ENCODE results near the gene GUCA2A.
A peak's percentile ranks its signal among the peaks of the same experiment; 100 is the strongest.

The GUCA2A gene

DNA sequence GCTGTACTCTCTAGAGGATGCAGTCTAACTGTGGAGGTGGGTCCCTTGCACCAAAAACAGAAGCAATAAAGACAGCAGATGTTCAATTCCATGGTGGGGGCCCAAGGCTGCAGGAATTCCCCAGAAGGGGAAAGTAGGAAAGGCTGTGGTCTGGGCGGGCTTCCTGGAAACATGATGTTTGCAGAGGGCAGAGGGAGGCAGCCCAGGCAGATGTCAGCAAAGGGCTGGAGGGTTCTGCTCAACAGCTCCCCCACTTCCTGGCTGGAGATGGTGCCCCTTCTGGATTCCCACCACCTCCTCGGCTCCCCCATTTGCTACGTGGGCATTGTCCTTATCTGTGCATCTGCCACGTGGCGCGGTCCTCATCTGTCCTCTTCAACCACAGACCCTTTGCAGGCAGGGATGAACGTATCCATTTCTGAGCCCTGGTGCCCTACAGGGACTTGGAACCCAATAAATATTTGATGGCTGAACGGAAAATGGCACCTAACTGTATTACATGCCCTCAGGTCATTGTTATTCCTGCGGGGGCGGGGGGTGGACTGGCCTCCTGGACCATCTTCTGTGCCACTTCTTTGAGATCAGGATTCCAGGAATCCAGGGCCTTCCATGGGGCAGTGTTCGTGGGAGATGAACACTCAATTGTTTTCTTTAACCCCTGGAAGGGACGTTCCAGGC is 19.7 kb downstream of the GUCA2A start:
- TF ChIP-seq RAD21 (IDR thresholded peaks at IDR 0.05; ENCODE audit: low read depth) (no peak), CEBPB (IDR thresholded peaks at IDR 0.05) (no peak)

DNA sequence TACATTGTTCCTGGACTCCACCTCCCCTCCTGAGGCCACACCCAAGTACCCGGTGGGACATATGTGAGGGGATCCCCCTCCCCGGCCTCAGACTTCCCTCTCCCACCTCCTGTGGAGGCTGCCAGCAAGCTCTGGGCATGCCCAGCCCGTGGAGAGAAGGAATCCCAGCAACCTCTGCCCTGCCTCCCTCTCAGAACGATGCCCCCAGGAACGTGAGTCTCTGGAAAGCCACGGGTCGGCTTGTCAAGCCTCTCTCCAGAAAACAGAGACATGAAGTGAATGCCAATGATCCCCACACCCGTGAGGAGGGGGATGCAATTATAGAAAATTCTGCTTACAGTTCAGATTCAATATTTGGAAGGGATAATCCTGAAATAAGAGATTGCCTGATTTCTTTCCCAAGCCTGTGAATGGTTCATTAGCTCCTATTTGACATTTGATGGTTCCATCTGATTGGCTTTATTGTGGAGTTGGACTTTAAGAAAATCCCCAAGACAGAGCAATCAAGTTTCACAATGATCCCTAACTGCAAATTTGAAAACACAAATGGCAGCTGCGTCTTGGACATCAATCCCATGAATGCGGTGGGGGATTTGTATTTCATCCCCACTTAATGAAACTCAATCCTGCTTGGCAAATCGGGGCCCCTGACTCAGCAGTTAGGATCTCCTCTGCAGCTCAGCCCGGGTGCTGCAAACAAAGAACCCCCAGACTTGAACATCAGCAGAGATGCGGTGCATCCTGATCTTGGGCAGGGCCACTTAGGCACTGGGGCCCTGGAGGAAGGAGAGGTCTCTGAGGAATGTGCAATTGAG is 20.4 kb downstream of the GUCA2A start:
- TF ChIP-seq NFIC (IDR thresholded peaks at IDR 0.05) (no peak), EP300 (IDR thresholded peaks at IDR 0.05; ENCODE audit: borderline replicate concordance) (no peak), EGR1 (IDR thresholded peaks at IDR 0.05) (no peak), YY1 (IDR thresholded peaks at IDR 0.05; ENCODE audit: low read depth) (no peak), TEAD4 (IDR thresholded peaks at IDR 0.05) (no peak), TCF12 (IDR thresholded peaks at IDR 0.05; ENCODE audit: low read depth) (no peak), FOXM1 (IDR thresholded peaks at IDR 0.05; ENCODE audit: borderline replicate concordance, low read depth) (no peak), RAD21 (IDR thresholded peaks at IDR 0.05; ENCODE audit: low read depth) (no peak), CREB1 (IDR thresholded peaks at IDR 0.05; ENCODE audit: low read depth) (no peak), TAF1 (IDR thresholded peaks at IDR 0.05; ENCODE audit: low read depth) (no peak), ZBTB7A (IDR thresholded peaks at IDR 0.05; ENCODE audit: low read depth) (no peak), CEBPB (IDR thresholded peaks at IDR 0.05) (no peak)
- TF ChIP-seq, protein P1, sequence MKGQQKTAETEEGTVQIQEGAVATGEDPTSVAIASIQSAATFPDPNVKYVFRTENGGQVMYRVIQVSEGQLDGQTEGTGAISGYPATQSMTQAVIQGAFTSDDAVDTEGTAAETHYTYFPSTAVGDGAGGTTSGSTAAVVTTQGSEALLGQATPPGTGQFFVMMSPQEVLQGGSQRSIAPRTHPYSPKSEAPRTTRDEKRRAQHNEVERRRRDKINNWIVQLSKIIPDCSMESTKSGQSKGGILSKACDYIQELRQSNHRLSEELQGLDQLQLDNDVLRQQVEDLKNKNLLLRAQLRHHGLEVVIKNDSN (IDR thresholded peaks at IDR 0.05) = no peak
- TF ChIP-seq, protein P2, sequence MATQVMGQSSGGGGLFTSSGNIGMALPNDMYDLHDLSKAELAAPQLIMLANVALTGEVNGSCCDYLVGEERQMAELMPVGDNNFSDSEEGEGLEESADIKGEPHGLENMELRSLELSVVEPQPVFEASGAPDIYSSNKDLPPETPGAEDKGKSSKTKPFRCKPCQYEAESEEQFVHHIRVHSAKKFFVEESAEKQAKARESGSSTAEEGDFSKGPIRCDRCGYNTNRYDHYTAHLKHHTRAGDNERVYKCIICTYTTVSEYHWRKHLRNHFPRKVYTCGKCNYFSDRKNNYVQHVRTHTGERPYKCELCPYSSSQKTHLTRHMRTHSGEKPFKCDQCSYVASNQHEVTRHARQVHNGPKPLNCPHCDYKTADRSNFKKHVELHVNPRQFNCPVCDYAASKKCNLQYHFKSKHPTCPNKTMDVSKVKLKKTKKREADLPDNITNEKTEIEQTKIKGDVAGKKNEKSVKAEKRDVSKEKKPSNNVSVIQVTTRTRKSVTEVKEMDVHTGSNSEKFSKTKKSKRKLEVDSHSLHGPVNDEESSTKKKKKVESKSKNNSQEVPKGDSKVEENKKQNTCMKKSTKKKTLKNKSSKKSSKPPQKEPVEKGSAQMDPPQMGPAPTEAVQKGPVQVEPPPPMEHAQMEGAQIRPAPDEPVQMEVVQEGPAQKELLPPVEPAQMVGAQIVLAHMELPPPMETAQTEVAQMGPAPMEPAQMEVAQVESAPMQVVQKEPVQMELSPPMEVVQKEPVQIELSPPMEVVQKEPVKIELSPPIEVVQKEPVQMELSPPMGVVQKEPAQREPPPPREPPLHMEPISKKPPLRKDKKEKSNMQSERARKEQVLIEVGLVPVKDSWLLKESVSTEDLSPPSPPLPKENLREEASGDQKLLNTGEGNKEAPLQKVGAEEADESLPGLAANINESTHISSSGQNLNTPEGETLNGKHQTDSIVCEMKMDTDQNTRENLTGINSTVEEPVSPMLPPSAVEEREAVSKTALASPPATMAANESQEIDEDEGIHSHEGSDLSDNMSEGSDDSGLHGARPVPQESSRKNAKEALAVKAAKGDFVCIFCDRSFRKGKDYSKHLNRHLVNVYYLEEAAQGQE (IDR thresholded peaks at IDR 0.05; ENCODE audit: low read depth) = no peak
- TF ChIP-seq, protein P3, sequence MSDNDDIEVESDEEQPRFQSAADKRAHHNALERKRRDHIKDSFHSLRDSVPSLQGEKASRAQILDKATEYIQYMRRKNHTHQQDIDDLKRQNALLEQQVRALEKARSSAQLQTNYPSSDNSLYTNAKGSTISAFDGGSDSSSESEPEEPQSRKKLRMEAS (IDR thresholded peaks at IDR 0.05) = no peak

DNA sequence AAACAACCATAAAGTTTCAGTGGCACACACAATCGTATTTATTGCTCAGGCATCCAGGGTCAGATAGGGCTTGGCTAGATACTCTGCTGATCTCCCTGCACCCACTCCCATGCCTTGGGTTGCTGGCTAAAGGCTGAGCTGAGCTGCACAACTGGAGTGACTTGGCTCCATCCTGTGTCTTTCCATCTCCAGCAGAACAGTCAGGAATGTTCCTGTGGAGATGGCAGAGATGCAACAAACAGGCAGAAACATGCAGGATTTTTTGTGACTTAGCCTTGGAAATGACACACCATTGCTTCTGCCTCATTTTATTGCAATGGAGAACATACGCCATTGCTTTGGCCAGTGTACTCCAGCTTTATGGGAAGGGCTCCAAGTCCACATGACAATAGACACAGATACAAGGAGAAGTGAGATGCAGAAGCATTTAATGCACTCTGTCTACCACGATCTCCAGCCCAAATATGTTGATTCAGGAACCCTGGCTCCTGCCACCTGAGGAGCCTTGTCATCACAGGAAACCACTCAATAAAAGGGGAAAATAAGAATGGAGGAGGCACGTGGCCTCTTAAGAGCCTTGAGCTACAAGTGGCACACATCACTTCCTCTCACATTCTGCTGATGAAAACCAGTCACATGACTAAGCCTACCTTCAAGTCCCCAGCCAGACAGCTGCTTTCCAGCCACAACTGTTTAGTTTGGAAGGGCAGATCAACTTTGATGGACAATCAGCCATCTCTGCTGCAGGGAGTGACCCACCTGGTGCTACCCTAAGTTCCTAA is 21.5 kb downstream of the GUCA2A start:
- TF ChIP-seq, protein P1 (IDR thresholded peaks at IDR 0.05) = peak; percentile 58; the same call in 1 of the 2 replicates
- TF ChIP-seq ZBTB7A (IDR thresholded peaks at IDR 0.05; ENCODE audit: low read depth) = no peak
- no peak for TF ChIP-seq CEBPB (IDR thresholded peaks at IDR 0.05)

DNA sequence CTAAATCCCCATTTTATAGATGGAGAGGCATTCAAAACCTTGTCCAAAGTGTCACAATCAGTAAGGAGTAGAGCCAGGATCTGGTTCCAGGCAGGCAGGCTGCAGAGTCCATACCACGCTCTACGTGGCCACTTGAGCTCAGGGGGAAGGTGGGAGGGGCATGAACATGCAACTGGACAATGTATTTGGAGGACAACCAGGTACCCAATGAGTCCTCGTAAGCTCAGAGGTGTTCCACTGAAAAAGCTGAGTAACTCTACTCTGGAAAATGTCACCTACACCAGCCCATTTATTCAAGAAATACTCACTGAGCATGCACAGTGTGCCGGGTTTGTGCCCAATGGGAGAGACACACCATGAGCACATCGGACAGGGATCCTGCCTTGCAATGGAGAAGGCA is 22.6 kb downstream of the GUCA2A start:
- TF ChIP-seq TAF1 (IDR thresholded peaks at IDR 0.05; ENCODE audit: low read depth) (no peak), FOXM1 (IDR thresholded peaks at IDR 0.05; ENCODE audit: borderline replicate concordance, low read depth) (no peak), EP300 (IDR thresholded peaks at IDR 0.05; ENCODE audit: borderline replicate concordance) (no peak), RAD21 (IDR thresholded peaks at IDR 0.05; ENCODE audit: low read depth) (no peak), NFIC (IDR thresholded peaks at IDR 0.05) (no peak), TCF12 (IDR thresholded peaks at IDR 0.05; ENCODE audit: low read depth) (no peak), ZBTB7A (IDR thresholded peaks at IDR 0.05; ENCODE audit: low read depth) (no peak), YY1 (IDR thresholded peaks at IDR 0.05; ENCODE audit: low read depth) (no peak), EGR1 (IDR thresholded peaks at IDR 0.05) (no peak)
- TF ChIP-seq, protein P3 (IDR thresholded peaks at IDR 0.05) = no peak
- TF ChIP-seq, protein P2 (IDR thresholded peaks at IDR 0.05; ENCODE audit: low read depth) = no peak

DNA sequence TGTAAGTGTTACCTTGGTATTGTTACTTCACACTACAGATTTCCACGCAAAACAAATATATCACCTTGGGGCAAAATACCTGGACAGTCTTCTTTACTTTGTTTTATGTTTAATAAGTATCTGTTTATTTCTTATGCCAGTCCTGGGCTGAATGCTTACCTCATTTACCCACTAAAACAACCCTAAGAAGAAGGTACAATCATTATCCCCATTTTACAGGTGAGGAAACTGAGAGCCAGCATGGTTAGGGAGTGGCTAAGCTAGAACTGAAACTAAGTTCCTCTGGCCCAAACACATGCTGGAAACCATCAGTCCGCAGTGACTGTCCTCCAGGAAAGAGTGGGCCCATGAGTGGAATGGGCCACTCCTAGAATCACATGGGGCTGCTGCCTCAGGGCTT is 24.4 kb downstream of the GUCA2A start:
- no peak for TF ChIP-seq FOXM1 (IDR thresholded peaks at IDR 0.05; ENCODE audit: borderline replicate concordance, low read depth)
- TF ChIP-seq TAF1 (IDR thresholded peaks at IDR 0.05; ENCODE audit: low read depth) = no peak
- TF ChIP-seq NFIC (IDR thresholded peaks at IDR 0.05) = no peak
- no peak for TF ChIP-seq CEBPB (IDR thresholded peaks at IDR 0.05)
- TF ChIP-seq EP300 (IDR thresholded peaks at IDR 0.05; ENCODE audit: borderline replicate concordance) = no peak
- TF ChIP-seq TEAD4 (IDR thresholded peaks at IDR 0.05) = no peak
- no peak for TF ChIP-seq ZBTB7A (IDR thresholded peaks at IDR 0.05; ENCODE audit: low read depth)
- TF ChIP-seq YY1 (IDR thresholded peaks at IDR 0.05; ENCODE audit: low read depth) = no peak
- TF ChIP-seq TCF12 (IDR thresholded peaks at IDR 0.05; ENCODE audit: low read depth) = no peak
- TF ChIP-seq, protein P2 (IDR thresholded peaks at IDR 0.05; ENCODE audit: low read depth) = no peak
